HG03280 (cell line): ENCODE data around the gene PAXIP1.

Source experiments
- ATAC-seq: cut with Tn5 transposase; IDR thresholded peaks from one replicate; pipeline ENCODE4 v1.9.1; 2021; ENCODE audit warnings: mild to moderate bottlenecking, moderate library complexity; ENCODE audit not compliant: unreplicated experiment

Gene PAXIP1

DNA sequence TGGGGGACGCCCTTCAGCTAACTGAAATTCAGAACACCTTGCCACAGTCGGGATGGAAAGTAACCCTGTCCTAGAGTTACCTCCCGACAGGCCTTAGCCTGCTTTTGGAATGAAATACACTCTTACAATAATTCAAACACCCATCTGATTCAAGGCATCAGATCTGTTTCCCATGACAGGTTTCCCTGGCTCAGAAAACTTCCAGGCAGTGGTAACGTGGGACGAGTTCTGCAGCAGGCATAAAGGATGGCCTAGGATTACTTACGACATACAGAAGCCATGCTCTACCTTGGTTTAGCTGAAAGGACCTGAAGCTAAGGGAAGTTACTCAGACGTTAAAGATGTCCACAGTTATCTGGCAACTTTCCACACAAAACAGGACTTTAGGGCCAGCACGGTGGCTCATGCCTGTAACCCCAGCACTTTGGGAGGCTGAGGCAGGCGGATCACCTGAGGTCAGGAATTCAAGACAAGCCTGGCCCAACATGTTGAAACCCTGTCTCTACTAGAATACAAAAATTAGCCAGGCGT lies 5.0 kb downstream of the PAXIP1 start:
- ATAC-seq, result no peak

DNA sequence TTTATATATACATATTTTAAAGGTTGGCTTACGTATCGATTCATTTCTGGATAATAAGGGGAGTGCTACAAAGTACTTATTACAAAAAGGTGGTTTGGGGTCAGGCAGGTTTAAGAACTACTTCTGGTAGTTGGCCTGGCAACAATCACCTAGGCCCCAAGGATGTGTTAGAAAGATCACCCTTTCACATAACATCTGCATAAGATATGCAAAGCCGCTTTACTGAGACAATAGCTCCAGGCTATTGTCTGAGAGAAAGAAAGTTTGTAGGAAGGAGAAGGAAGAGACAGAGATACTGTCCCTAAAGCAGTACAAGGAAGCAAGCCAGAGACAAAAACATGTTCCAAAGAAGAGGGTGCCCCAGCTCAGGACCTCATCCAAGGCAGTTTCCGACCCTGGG lies 6.2 kb downstream of the PAXIP1 start:
- ATAC-seq, result no peak

DNA sequence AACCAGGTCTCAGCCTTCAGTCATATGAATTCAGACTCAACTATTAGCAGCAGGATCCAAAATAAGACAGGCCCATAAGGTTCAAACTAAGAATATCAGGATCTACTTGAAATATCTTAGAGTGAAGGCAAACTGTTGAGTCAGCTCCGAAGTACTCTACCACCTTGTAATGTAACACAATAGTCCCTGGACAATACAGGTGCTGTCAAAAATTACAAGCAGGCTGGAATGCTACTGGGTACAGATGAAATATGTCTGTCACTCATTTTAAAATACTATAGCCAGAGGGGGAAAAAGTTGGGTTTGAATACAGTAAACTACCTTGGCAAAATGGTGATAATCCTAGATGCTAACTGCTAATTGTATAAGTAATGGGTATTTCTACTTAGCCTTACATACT lies 6.8 kb downstream of the PAXIP1 start:
- no peak for ATAC-seq

DNA sequence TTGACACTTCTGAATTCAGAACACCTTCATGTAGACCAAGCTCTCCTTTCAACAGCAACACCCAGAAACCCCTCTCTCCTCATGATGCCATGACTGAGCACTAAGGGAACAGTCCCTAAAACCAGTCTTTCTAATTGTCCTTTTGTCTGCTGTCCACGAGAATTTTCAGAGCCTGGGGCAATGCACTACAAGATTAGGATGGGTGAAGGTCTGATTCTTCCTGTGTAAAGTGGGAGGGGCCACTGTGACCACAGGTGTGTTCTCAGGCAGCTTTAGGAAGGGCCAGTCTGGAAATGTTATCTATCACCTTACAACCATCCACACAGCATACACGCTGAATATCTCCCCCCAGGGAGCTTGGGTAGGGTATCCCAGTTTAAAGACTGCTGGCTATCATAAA lies 7.9 kb downstream of the PAXIP1 start:
- no peak for ATAC-seq

DNA sequence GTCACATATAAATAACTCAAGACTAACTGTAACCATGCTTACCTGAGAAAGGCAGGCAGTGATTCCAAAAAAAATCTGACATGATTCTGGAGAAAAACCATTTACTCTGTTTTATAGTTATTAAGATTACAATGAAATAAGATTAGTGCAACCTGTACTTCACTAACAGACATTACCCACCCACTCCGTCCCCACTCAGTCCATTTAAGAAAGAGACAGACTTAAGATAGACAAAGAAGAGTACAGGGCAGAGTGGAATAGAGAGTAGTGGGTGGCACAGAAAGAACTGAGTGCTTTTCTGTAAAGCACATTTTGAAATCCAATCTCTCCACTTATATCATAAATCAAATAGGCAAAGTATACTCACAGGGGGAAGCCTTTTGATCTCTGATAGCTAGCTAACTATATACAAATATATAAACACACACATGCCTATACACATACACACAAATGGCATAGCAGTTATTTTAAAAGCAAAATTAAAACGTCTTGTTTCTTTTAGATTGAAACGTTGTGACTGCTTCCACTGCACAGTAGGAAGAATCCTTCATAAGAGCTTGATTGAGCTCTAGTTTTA lies 11.9 kb downstream of the PAXIP1 start:
- ATAC-seq, result no peak

DNA sequence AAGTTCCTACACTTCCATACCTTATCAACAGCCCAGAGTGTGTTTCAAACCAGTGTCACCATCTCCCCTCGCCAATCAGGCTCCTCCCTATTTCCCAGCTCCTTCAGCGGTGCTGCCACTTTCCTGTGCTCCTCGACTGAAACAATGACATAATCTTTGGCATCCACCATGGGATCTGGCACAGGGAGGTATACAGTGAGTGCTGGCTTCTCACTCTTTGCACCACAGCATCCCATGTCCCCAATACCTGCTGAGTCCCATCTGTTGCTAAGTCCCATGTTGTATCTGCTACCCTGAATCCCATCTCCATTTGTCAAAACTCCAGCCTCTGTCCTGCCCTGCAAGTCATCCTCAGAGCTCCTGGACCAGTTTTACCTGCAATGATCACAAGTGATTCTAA lies 15.4 kb downstream of the PAXIP1 start:
- ATAC-seq, result no peak

DNA sequence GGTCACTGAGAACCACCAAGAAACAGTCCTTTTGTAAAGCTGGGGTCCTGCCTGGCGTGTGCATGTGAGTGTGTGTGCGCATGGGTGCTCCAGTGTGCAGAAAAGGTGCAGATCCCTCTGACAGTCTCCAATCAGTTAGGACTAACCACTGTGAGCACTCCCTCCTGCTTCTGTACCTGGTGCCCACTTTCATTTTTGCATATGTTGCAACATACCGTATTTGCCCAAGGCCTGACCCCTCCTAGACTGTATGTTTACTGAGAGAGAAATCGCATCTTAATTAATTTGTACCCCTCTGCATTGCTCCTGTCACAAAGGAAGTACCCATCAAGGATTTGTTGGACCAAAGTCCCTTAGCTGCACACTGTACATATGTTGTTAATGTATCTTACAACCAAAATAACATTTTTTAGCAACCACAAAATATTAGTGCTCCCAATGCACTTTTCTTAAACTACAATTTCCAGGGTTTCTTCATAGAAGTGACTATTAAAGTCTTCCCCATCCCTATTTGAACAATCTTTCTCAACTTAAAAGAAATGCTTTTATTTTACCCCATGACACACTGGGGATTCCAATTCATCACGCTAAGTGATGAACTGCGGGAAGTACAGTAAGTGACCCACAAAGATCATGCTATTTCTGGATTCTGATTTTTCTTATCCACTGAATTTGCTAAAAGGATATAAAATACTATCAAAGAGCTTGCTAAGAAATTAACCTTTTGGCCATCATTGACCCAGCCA lies 16.6 kb downstream of the PAXIP1 start:
- no peak for ATAC-seq

DNA sequence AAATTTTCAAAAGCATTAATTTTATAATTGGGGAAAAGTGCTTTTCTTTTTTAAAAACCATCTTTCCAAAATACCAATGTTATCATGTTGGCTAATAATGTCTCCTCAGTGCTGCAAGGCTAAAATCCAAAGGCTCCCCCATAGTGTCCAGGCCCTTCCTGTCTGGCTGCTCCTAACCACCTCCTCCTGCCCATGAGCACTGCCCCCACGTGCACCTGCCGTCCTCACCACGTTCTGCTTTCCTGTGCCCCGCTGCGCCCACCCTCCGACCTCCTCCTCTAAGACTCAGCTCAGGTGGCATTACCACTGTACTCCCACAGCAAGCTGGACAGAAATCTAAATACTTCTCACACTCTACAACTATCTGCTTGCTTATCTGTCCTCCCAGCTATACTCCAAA lies 17.7 kb downstream of the PAXIP1 start:
- no peak for ATAC-seq

DNA sequence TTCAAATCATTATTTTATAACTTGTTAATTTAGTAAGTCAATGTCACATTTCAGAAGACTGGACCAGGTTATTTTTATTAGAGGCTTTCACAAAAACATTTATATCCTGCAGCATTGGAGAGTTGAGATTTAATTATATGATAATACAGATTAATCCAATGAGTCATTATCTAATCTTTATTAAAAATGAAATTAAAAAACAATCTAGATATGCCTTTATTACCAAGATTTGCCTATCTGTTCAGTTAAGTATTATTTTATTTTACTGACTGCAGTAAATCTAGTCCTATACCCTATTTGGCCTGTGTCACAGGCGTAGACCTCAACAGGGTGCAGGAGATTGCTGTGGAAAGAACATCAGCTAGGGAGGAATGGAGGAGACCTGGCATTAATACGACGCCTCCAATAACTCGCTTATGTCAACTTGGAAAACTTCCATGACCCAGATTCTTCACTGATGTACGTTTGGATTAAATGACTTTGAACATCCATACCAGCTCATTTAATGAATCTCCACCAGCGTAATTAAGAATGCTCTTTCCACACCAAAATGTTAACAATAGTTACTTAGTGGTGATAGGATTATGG lies 18.2 kb downstream of the PAXIP1 start:
- ATAC-seq, result no peak

DNA sequence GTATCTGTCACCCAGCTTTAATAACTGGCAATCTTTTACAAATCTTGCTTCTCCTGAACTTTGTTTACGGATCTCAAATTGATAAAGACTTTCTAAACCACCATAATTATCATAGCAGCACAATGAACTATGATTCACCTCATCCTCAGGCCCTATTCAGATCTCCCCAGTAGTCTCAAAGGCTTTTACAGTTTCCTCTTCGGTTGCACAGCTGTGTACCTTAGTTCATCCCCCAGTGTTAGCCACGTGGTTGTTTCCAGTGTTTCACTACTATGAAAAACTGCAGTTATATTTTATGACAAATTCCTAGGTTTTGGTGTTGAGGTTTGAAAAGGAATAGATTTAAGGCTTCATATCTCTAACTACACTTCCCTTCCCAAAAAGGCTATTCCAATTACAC lies 24.9 kb downstream of the PAXIP1 start:
- ATAC-seq, result no peak

DNA sequence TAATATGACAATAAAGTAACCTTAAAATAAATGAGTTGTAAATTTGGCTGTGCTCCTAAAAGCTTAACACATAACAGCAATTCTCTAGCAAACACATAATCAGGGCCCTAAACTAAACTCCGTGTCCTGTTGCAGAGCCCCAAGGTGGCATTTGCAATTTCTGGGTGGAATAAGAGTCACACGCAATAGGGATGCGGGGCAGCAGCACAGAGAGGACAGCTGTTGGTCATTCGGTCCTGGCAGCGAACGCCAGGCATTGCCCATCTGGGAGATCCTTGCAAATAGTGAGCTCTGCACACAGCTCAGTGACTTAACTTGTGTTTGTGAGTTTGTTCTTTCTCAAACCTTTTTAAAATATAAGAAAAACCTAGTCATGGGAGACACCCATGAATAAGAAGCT lies 25.7 kb downstream of the PAXIP1 start:
- ATAC-seq, result no peak

DNA sequence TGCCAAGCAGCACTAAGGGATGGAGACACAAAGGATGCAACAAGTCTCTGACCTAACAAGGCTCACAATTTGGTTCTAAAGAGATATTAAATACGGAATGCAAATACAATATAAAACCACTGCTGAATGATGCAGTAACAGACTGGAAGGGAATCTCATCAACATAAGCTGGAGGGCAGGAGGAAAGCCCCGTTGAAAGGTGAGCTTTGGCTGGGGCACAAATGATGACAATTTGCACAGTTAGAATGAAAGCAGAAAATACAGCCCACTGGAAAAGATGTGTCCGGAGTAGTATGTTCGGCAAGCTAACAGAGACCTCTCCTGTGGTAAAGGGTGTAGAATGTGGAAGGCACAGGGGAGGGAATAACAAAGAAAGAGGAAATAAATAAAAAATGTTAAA lies 26.1 kb downstream of the PAXIP1 start:
- no peak for ATAC-seq

DNA sequence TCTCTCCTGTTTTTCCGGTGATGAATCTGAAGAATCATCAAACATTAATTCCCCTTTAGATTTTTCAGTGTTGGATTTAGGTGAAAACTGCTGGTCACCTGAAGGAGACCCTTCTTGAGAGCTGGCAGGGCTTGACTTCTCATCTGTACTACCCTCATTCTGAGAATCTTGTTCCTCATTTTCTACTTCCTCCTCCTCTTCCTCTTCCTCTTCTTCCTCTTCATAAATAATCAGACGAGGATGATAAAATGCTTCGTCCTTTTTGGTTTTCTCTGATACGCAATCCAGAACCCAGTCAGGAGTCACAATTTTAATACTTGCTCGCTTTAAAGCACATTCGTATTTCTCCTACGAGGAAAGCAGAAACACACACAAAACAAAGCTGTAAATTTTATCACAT lies 26.9 kb downstream of the PAXIP1 start:
- ATAC-seq, result no peak

DNA sequence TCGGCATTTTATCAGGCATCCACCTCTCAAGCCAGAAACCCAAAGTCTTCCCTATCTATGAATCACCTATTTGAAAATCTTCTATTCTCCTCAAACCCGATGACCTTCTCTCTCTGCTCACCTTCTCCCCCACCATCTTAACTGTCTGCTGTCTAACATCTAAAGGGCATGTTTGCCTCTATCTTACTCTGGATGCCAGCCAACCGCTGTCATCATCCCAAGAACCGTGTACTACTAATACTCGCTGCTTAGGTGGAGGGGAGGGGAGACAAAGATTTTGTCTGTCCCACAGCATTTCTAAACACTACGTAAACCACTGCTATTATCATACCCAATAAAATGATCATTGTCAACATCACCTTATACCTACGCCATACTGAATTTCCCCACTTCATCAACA lies 29.5 kb downstream of the PAXIP1 start:
- ATAC-seq, result no peak

DNA sequence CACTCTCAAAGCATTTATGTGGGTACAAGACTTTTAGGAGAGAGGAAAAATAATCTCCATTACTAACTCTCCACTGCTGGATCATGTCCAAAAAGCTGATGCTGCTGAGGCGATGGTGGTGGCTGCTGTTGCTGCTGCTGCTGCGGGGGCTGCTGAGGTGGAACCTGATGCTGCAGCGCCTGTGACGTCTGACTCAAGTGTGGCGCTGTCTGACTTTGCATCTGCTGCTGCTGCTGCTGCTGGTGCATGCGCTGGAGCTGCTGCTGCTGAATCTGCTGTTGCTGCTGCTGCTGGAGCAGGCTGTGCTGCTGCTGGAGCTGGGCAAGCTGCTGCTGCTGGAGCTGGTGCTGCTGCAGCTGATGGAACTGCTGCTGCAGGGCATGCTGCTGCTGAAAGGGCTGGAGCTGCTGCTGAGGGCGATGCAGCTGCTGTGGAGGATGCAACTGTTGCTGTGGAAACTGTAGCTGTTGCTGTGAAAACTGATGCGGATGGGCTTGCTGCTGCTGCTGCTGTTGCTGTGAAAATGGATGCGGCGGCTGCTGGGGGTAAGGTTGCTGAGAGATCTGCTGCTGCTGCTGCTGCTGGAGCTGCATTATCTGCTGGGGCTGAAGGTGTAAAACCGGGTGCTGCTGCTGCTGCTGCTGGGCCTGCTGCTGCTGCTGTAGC lies 34.5 kb downstream of the PAXIP1 start:
- ATAC-seq, result no peak

DNA sequence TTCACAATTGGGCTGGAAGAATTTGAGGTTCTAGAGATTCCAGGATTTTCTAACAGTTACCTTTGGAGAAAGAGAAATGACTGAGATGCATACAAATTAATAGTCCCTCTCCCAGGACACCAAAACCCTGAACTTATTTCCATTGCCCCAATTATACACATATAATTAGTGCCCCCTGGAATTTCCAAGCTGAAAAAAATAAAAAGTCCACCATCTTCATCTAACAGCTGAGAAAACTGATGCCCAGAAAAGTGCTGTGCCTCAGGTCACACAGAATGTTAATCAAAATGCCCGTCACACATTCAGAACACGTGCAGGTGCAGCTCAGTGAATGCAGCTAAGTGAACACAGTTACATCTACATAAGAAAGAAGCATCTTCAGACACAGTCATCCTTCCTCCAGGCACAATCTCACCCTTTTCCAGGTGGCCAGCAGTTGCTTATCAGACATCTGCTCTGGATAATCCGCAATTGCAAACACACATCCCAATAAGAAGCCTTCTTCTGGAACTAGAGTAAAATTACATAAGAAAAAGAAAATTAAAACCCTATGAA lies 35.4 kb downstream of the PAXIP1 start:
- no peak for ATAC-seq

DNA sequence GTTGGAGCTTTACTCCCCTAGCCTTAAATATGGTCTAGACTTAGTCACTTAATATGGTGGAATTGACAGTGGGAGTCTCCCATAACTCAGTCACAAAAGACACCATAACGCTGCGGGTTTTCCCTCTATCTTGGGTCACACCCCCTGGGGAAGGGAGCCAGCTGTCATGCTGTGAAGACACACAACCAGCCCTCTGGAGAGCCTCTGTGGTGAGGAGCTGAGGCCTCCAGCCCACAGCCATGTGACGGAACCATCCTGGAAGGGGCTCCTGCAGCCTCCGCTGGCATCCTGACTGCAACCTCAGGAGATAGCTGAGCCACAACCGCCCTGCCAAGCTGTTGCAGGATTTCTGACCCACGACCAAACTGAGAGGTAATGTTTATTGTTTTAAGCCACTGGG lies 37.9 kb downstream of the PAXIP1 start:
- no peak for ATAC-seq

DNA sequence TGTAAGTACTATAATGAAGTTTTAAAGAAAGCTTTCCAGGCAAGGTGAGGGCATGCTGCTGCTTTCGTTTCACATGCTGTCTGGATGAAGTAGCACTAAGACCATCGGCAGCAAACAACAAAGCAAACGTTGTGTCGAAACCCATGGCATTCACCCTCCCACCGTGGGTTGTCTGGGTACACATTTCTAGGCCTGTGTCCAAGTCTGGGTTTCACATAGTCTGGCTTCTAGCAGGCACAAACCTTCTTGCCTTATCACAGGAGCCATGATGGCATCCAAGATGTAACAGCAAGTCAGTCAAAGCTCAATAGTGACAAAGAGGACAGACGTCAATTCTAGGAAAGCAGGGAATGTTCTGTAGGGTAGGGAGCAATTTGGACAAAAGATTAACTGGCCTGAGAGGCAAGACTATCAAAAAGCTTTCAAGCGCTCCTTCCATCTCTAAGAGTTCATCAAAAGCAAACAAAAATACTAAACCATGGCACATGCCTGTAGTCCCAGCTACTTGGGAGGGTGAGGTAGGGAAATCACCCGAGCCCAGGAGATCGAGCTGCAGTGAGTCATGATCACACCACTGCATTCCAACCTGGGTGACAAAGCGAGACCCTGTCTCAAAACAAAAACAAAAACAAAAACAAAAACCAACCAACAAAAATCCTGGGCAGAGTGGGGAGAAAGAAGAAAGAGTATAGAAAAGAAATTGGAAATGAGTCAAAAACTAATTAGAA lies 42.7 kb downstream of the PAXIP1 start:
- no peak for ATAC-seq

DNA sequence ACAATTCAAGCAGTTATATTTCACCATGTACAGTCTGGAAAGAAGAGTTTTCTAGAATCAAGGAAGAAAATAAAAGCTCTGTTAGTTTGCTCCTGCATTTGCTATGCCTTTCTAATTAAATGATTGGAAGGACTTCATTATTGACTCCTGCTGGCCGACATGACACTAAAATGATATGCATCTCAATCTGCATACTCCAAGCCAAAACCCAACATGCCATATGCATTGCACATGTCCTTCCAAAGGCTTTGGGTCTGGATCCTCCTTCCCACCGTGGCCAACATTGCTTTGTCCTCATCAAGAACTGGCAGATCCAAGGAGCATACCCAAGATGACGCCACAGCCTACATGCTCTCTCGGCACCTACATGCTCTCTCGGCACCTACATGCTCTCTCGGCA lies 46.5 kb downstream of the PAXIP1 start:
- ATAC-seq, result no peak

DNA sequence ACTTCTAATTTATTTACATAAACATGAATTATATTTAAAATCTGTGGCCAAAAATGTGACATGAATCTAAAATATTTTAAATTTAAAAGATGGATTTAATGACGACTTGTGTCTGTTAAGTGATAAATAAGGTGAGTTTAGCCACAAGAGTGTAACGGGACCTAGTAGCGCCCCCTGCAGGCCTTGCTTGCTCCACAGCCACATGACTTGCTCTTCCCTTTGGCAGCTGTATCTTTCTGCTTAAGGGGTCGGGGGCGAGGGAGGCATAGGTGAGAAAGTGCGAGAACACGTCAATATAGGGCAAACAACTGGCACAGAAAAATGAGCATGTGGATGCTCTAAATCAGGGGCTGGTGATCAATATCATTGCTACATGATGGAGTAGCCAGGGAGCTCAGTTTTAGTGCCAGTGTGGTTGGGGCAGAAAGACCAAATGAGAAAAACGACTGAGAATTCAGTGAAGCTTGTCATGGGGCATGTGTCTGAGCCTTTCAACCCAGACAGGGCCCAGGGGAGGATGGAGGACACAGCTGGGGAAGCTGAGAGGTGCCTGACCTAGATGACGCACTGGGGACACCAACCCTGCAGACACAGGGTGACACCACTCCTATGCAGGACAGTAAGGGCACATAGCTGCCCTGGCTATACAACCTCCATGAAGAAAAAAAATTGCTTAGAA lies 49.8 kb downstream of the PAXIP1 start:
- ATAC-seq, result no peak
